Non-pigmented ciliary epithelial cell (primary cell): ENCODE measurements around the gene ZC2HC1B.
A peak's percentile ranks its signal among the peaks of the same experiment; 100 is the strongest.
"Not testable (repeated sequence)": the region's sequence is repeated elsewhere in the genome, so short reads cannot be mapped to it uniquely, and the experiment has no call there.

ENCODE experiments used
- DNase-seq: peaks from one replicate; pipeline ENCODE4 v3.0.0-alpha.2; 2010; ENCODE audit warnings: low read depth

ZC2HC1B gene

GRCh38 chr6:143871202-143871730 lies 7.0 kb downstream of the ZC2HC1B start:
- not testable (repeated sequence) for DNase-seq

GRCh38 chr6:143872201-143872600 lies 7.9 kb downstream of the ZC2HC1B start:
- no peak for DNase-seq

GRCh38 chr6:143873600-143873999 lies 9.3 kb downstream of the ZC2HC1B start:
- DNase-seq = not testable (repeated sequence)

GRCh38 chr6:143874503-143874902 lies 10.2 kb downstream of the ZC2HC1B start:
- not testable (repeated sequence) for DNase-seq

GRCh38 chr6:143877584-143878271 lies 13.5 kb downstream of the ZC2HC1B start:
- DNase-seq = no peak

DNA sequence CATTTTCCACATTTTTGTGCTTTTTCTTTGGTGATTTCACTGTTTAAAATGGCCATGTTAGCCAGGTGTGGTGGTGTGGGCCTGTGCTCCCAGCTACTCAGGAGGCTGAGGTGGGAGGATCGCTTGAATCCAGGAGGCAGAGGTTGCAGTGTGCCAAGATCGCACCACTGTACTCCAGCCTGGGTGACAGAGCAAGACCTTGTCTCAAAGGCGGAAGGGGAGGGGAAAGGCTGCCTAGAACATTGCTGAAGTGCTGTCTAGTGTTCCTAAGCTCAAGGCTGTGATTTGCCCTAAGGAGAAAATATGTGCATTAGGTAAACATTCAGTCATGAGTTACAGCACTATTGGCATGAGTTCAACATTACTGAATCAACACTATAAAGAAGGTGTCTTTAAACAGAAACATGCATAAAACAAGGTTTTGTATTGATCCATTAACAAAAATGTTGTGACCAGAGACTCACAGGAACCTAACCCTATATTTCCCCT lies 14.0 kb downstream of the ZC2HC1B start:
- DNase-seq = no peak

GRCh38 chr6:143880412-143880811 lies 16.1 kb downstream of the ZC2HC1B start:
- no peak for DNase-seq

DNA sequence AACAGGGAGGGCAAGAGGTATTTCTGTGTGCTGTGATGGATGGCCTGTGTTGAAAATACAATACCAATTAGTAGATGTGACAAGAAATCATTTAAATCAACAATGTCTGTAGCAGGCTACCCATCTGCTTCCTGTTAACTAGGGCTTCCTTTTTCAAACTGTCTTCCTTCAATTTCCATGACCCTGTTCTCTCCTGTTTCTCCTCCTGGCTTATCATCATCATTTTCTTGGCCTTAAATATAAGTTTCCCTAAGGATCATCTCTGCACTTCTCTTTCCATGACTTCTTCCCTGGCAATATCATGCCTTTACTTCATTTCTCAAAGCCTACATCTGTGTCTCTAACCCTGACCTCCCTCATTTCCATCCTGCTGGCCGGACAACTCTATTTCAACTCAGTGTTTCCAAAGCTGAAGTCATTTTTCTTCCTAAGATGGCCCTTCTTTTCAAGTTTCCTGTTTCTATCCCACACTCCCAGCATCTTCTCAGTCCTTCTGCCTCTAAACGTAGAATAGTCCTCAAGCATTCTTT lies 18.2 kb downstream of the ZC2HC1B start:
- no peak for DNase-seq

GRCh38 chr6:143884216-143884900 lies 20.1 kb downstream of the ZC2HC1B start:
- peak; percentile 8 for DNase-seq

DNA sequence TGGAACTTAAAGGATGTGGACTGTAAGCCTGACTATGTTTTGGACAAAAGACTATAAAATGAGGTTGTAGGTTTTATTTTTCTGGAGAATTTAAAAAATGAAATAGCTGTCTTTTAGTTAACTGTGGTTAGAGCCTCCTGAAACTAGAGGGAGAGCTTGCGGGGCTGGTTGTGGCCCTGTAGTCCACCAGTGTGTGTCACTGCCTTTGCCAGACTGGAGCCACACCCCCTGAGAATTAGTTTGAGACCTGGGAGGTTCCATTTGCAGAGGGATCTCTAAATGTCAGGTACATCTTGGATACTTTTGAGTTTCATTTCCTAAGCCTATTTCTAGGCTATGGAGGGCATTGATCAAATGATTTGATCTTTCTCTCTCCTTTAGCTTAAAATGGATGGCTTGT lies 20.8 kb downstream of the ZC2HC1B start:
- DNase-seq = no peak

DNA sequence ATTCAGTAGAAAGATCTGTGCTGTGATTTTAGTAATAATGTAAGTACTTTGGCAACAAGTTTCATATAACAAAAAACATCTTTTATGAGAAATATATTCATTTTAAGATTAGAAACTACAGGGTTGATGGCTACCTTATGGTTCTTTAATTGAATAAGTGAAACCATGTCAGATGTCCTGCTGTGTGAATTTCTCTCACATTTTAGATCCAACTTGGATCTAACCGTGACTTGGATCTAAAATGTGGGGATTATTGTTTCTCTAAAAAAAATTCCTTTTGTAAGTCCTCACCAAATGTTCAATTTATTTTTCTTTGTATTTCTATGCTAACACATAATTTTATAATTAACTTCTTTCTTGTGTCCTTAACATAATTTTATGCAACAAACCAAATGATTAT lies 30.4 kb downstream of the ZC2HC1B start:
- no peak for DNase-seq

- DNase-seq = no peak
Observed at GRCh38 chr6:143896126-143896860, 32.0 kb downstream of the ZC2HC1B start.

DNA sequence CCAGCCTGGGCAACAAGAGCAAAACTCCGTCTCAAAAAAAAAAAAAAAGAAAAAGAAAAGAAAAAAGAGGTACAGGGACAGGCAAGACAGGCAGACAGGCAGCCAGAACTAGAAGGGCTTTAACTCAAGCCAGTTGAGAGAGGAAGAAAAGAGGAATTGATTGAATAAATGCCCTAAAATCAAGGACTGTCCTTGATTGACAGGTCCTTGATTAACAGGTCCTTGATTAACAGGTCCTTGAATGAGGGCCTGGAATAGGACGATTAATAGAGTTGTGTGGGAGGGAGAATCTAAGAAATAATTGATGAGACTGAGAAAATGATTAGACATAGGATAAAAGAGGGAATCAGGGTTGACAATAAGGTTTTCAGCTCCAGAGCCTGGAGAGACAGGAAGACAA lies 36.1 kb downstream of the ZC2HC1B start:
- DNase-seq = no peak

- DNase-seq = no peak
Observed at GRCh38 chr6:143901885-143902750, 37.8 kb downstream of the ZC2HC1B start.

- DNase-seq = no peak
Observed at GRCh38 chr6:143902827-143903226, 38.6 kb downstream of the ZC2HC1B start.

DNA sequence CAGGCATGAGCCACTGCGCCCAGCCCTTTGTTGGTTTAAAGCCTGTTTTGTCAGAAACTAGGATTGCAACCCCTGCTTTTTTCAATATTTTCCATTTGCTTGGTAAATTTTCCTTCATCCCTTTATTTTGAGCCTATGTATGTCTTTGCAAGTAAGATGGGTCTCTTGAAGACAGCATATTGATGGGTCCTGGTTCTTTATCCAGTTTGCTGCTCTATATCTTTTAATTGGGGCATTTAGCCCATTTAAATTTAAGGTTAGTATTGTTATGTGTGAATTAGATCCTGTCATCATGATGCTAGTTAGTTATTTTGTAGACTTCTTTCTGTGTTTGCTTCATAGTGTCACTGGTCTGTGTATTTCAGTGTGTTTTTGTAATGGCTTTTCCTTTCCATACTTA lies 46.8 kb downstream of the ZC2HC1B start:
- DNase-seq = no peak

GRCh38 chr6:143912671-143913070 lies 48.4 kb downstream of the ZC2HC1B start:
- no peak for DNase-seq

- DNase-seq = not testable (repeated sequence)
Observed at GRCh38 chr6:143917026-143917425, 52.8 kb downstream of the ZC2HC1B start.

GRCh38 chr6:143928853-143929252 lies 64.6 kb downstream of the ZC2HC1B start:
- no peak for DNase-seq

GRCh38 chr6:143929975-143930374 lies 65.7 kb downstream of the ZC2HC1B start:
- no peak for DNase-seq

DNA sequence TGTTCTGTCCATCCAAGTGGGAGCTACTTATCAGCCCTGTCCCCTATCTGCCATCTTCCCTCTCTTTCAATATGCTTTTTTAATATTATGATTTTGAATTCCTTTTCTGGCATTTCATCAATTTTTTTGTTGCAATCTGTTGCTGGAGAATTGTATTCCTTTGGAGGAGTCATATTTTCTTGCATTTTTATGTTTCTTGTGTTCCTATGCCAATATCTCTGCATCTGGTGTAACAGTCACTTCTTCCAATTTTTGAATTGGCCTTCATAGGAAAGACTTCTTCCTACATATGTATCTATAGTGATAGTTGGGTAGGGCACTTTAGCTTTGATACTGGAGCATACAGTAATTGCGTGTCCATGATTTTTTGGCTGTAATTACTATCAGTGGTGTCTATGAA lies 70.1 kb downstream of the ZC2HC1B start:
- no peak for DNase-seq
